ENCODE results near the gene AGO3. TPM values are rescaled to one million over a fixed set of nuclear protein-coding genes. Genes with fewer than 3 reads are reported as not detected.

AGO3 gene
- total and polyA plus RNA-seq, 10 of the 15 experiments (the other 5 are each of a cell fraction or from before 2014, with no cell fraction given): 3.9 to 35.2 (median 12.5) TPM

GRCh38 chr1:36081926-36082485, 151.1 kb downstream of the AGO3 start (continued):
- TF ChIP-seq SIN3A (IDR thresholded peaks at IDR 0.05; ENCODE audit: low read depth, low read length) (no peak), ATF7 (IDR thresholded peaks at IDR 0.05; ENCODE audit: low read depth) (no peak)

DNA sequence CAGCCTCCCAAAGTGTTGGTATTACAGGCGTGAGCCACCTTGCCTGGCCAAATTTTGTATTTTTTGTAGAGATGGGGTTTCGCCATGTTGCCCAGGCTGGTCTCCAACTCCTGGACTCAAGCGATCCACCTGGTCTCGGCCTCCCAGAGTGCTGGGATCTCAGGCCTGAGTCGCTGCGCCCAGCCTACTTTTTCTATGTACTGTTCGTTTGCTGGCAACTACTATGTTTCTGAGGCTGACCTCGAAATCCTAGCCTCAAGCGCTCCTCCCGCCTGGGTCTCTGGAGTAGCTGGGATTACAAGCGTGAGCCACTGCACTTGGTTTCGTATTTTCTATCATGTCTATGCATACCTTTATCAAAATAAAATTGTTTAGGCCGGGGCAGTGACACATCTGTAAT, 152.3 kb downstream of the AGO3 start:
- DNase-seq (ENCODE audit: low read depth, low spot score): no peak
- SMC1A ChIA-PET (ENCODE audit: uncharacterized antibody, unreplicated experiment): no interaction called here
- no TSS peak for BruUV-seq (replicated peaks)
- FAIRE-seq: no peak
- no peaks in the 10 kb centered on the region; a peak in 1 of 4 replicates for H3K27me3 ChIP-seq (replicated peaks in 1 of 2; ENCODE audit: control insufficient read depth in 2 of 2, insufficient read depth in 2 of 2, low read length in 1 of 2)
- H3K4me3 ChIP-seq: no peak overlapping the region
- 61% methylated on average over 13 of the region's 13 CpGs for WGBS (ENCODE audit: insufficient coverage, insufficient replicate concordance, low lambda C conversion rate, missing lambda C conversion rate)
- H3K27ac ChIP-seq (ENCODE audit: control insufficient read depth, insufficient read depth): no peak overlapping the region
- intact Hi-C loops (cut with micrococcal nuclease; ENCODE audit: unreplicated experiment) (loop anchor here (10.0 kb wide), 1 partner anchor 198 kb away; the partner anchor contains the start of gene AGO1), in situ Hi-C loops (cut with MboI) (no loop called here)
- TF ChIP-seq RUNX3 (IDR thresholded peaks at IDR 0.05; ENCODE audit: low read length) (no peak), SMAD5 (IDR thresholded peaks at IDR 0.05; ENCODE audit: low read depth) (no peak), RELA (IDR thresholded peaks at IDR 0.05; ENCODE audit: borderline replicate concordance, partially characterized antibody) (no peak), RCOR1 (conservative IDR thresholded peaks at IDR 0.05; ENCODE audit: low read depth, low read length) (no peak), MEF2A (IDR thresholded peaks at IDR 0.05; ENCODE audit: insufficient read depth, low read depth, low read length) (no peak), NFYB (IDR thresholded peaks at IDR 0.05; ENCODE audit: insufficient read depth, low read depth, low read length) (no peak), YBX1 (IDR thresholded peaks at IDR 0.05) (no peak), NRF1 (conservative IDR thresholded peaks at IDR 0.05; ENCODE audit: low read depth, low read length) (no peak)
- TF ChIP-seq, protein P1, sequence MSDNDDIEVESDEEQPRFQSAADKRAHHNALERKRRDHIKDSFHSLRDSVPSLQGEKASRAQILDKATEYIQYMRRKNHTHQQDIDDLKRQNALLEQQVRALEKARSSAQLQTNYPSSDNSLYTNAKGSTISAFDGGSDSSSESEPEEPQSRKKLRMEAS (IDR thresholded peaks at IDR 0.05; ENCODE audit: low read depth, low read length): no peak
- TF ChIP-seq, protein P2, sequence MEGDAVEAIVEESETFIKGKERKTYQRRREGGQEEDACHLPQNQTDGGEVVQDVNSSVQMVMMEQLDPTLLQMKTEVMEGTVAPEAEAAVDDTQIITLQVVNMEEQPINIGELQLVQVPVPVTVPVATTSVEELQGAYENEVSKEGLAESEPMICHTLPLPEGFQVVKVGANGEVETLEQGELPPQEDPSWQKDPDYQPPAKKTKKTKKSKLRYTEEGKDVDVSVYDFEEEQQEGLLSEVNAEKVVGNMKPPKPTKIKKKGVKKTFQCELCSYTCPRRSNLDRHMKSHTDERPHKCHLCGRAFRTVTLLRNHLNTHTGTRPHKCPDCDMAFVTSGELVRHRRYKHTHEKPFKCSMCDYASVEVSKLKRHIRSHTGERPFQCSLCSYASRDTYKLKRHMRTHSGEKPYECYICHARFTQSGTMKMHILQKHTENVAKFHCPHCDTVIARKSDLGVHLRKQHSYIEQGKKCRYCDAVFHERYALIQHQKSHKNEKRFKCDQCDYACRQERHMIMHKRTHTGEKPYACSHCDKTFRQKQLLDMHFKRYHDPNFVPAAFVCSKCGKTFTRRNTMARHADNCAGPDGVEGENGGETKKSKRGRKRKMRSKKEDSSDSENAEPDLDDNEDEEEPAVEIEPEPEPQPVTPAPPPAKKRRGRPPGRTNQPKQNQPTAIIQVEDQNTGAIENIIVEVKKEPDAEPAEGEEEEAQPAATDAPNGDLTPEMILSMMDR (IDR thresholded peaks at IDR 0.05 in 2 of 3, conservative IDR thresholded peaks at IDR 0.05 in 1 of 3; ENCODE audit: control insufficient read depth in 2 of 3, extremely low read depth in 1 of 3, insufficient read depth in 1 of 3, low read depth in 3 of 3, low read length in 3 of 3): no peak
- CTCF ChIA-PET: no interaction called here
- H3K9me3 ChIP-seq (replicated peaks; ENCODE audit: control insufficient read depth, insufficient read depth, low read length): no peaks in the 10 kb centered on the region
- H3K4me2 ChIP-seq (ENCODE audit: control insufficient read depth, insufficient read depth): no peak overlapping the region
- no peak overlapping the region for H3K9ac ChIP-seq (ENCODE audit: control insufficient read depth, insufficient read depth, low read length)
- H3K4me1 ChIP-seq (ENCODE audit: control insufficient read depth, insufficient read depth, low read length): no peaks in the 10 kb centered on the region; the same call in 1 of the 2 replicates
- no peaks in the 10 kb centered on the region for H3K79me2 ChIP-seq (ENCODE audit: control insufficient read depth, insufficient read depth, low read length)
- ATAC-seq: no peak
- H2AFZ ChIP-seq (ENCODE audit: control insufficient read depth, low read depth, low read length): no peak overlapping the region
- POLR2A ChIA-PET: no interaction called here
- H3K36me3 ChIP-seq (ENCODE audit: control insufficient read depth in 2 of 2, insufficient read depth in 2 of 2, low read length in 1 of 2): no peaks in the 10 kb centered on the region
- RAD21 ChIA-PET (ENCODE audit: unreplicated experiment): no interaction called here
- no peaks in the 10 kb centered on the region for H4K20me1 ChIP-seq (ENCODE audit: control insufficient read depth, insufficient read depth)
